ENCODE results near the gene SLAIN1.
A peak's percentile ranks its signal among the peaks of the same experiment; 100 is the strongest.
"Not testable (repeated sequence)": the region's sequence is repeated elsewhere in the genome, so short reads cannot be mapped to it uniquely, and the experiment has no call there.

The SLAIN1 gene

GRCh38 chr13:77697217-77698103, at the start of gene SLAIN1:
Gene SLAIN1, plus strand, starts transcription at chr13:77697687. Its CDS starts 227 bp downstream, at chr13:77697914.
- peak; percentile 93 for DNase-seq

- no peak for DNase-seq
Measured at GRCh38 chr13:77650409-77650808, 47.1 kb upstream of the SLAIN1 start.

GRCh38 chr13:77653301-77653700, 44.2 kb upstream of the SLAIN1 start:
- DNase-seq: no peak

- DNase-seq: not testable (repeated sequence)
Measured at GRCh38 chr13:77660016-77660415, 37.5 kb upstream of the SLAIN1 start.

GRCh38 chr13:77660841-77661250, 36.6 kb upstream of the SLAIN1 start:
- DNase-seq: no peak

GRCh38 chr13:77662301-77662700, 35.2 kb upstream of the SLAIN1 start:
- not testable (repeated sequence) for DNase-seq

GRCh38 chr13:77662831-77663230, 34.7 kb upstream of the SLAIN1 start:
- DNase-seq: not testable (repeated sequence)

- DNase-seq: no peak
Measured at GRCh38 chr13:77674852-77675251, 22.6 kb upstream of the SLAIN1 start.

- no peak for DNase-seq
Measured at GRCh38 chr13:77678691-77679235, 18.7 kb upstream of the SLAIN1 start.

- DNase-seq: no peak
Measured at GRCh38 chr13:77687799-77688198, 9.7 kb upstream of the SLAIN1 start.

GRCh38 chr13:77691871-77692270, 5.6 kb upstream of the SLAIN1 start:
- no peak for DNase-seq

GRCh38 chr13:77692746-77693448, 4.6 kb upstream of the SLAIN1 start:
- no peak for DNase-seq

GRCh38 chr13:77693449-77693940, 4.0 kb upstream of the SLAIN1 start:
- no peak for DNase-seq

GRCh38 chr13:77696006-77696878, 1.2 kb upstream of the SLAIN1 start:
- peak; percentile 52 for DNase-seq

GRCh38 chr13:77696879-77697216, 639 bp upstream of the SLAIN1 start:
- no peak for DNase-seq

- DNase-seq: peak; percentile 74
Measured at GRCh38 chr13:77698201-77699058, 943 bp downstream of the SLAIN1 start.

- DNase-seq: no peak
Measured at GRCh38 chr13:77699059-77699680, 1.7 kb downstream of the SLAIN1 start.

GRCh38 chr13:77701305-77701704, 3.8 kb downstream of the SLAIN1 start:
- no peak for DNase-seq

- no peak for DNase-seq
Measured at GRCh38 chr13:77702366-77702765, 4.9 kb downstream of the SLAIN1 start.

- DNase-seq: no peak
Measured at GRCh38 chr13:77703408-77703807, 5.9 kb downstream of the SLAIN1 start.

- DNase-seq: no peak
Measured at GRCh38 chr13:77714119-77714755, 16.8 kb downstream of the SLAIN1 start.

All from NCI-H146 (cell line).